ENCODE data around the gene TMCC2. TPM values are rescaled to one million over a fixed set of nuclear protein-coding genes. Genes with fewer than 3 reads are reported as not detected.

The TMCC2 gene
- total RNA-seq, 1 donor from 2014 or later: 4.4 TPM

DNA sequence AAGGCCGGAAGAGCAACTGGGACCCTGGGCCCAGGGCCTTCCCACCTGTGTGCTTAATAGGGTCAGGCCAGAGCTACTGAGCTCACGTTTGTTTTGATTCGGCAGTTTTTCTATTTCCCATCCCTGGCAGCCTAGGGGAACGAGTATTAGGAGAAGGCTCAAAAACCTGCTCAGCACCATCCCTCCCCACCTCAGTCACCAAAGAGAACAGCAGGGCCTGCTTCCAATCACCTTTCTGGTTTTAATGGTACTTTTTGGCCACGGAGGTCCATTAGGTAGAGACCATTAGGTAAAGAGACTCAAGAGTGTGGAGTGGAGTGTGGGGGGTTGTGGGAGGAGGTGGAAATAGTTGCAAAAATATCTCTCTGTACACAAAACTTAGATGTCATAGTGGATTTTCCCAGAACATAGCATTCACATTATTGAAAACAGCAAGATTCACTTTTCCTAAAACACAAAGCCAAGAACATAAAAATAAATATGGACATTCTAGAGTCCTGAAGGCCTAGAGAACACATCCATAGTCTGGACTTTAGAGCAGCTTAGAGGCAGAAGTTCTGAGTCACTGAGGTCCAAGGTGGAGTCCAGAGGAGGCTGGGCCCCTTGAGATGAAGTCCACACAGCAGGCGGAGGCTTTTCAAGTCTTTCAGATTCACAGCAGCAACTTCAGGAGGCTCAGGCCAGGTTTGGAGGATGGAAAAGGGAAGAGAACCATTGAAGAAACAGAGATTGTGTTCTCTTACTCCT, 74.3 kb downstream of the TMCC2 start:
- no peak for DNase-seq (ENCODE audit: low read depth)

GRCh38 chr1:205303247-205303888, 75.6 kb downstream of the TMCC2 start:
- no peak for DNase-seq (ENCODE audit: low read depth)

GRCh38 chr1:205304046-205304694, 76.4 kb downstream of the TMCC2 start:
- DNase-seq (ENCODE audit: low read depth): no peak

- no peak for DNase-seq (ENCODE audit: low read depth)
These were observed 76.9 kb downstream of the TMCC2 start for GRCh38 chr1:205304695-205305070.

DNA sequence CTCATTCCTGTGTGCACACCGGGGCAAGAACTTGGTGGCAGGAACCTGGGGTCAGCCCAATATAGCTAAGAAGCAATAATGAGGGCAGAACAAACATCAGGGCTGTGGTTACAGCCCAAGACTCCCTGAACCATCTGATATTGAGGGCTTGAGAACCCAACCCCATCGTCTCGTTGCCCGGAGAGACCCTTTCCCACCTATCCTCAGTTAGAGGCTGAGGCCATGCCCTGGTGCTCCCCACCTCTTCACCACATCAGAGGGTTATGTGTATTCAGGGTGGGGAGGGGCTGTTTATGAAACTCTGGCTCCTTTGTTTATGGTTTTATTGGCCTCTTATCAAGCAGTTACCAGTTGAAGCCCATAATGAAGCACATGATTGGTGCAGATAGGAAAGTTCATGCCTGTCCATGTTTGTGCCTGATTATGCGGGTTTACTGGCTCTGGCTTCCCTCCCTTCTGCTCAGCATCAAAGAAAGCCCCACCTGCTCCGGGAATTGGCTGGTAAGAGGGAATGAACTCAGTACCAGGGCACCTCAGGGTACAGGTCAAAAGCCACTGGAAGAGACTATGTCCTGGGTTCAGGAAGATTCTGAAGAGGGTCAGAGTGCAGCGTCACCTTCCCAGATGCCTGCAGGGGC, 79.3 kb downstream of the TMCC2 start:
- DNase-seq (ENCODE audit: low read depth): no peak

- DNase-seq (ENCODE audit: low read depth): no peak
These were observed 82.0 kb downstream of the TMCC2 start for GRCh38 chr1:205309741-205310140.

- no peak for DNase-seq (ENCODE audit: low read depth)
These were observed 83.4 kb downstream of the TMCC2 start for GRCh38 chr1:205310976-205311704.

DNA sequence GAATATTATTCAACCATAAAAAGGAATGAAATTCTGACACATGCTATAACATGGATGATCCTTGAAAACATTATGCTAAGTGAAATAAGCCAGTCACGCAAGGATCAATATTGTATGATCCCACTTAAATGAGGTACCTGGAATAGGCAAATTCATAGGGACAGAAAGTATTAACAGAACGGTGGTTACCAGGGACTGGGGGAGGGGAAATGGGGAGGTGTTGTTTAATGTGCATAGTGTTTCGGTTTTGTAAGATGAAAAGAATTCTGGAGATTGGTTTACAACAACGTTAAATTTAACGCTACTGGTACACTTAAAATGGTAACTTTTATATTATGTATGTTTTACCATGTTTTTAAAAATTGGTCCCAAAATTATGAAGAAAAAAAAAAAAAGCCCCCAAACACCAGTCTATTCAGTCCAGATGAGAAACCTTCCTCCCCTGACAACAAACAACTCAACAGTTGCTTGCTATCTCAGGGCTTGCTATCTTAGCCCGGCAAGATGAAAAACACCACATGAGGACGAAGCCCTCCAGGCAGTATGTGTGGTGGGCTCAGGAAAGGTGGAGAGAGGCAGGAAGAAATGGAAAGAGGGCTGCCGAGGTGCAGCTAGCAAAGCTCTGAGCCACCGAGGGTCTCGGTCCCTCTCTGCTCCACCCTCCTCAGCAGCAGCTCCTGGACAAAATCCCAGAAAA, 85.3 kb downstream of the TMCC2 start:
- no peak for DNase-seq (ENCODE audit: low read depth)

DNA sequence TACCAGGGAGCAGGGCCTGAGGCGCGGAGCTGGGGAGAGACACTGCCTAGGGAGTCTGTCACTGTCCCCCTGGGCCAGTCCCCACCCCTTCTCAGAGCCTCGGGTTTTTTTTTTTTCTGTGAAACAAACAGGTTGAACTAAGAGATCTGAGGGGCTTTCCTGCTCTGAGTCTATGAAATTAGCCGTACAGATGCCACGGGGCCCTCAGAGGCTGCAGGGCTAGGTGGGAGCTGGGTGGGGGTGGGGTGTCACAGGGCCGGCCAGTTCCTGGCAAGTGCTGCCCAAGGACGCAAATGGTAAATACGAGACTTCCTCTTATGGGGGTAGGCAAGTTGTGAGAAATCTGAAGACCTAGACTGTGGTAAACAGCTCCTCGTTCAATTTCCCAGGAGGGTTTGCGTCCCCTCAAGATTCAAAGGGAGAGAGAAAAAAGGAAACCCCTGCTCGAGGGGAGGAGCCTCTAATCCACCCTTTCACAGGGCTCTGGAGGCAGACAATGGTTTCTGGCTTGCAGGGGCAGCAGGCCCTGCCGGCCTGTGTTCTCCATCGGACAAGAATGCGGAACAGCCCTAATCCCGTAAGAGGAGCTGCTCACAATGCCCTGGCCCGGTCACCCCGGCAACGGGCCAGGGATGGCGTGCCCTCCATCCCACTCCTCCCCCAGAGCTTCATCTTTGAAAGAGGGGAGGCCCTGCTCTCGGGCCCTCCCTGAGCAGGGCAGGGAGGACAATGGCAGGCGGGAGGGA, 86.0 kb downstream of the TMCC2 start:
- no peak for DNase-seq (ENCODE audit: low read depth)

- DNase-seq (ENCODE audit: low read depth): no peak
These were observed 87.4 kb downstream of the TMCC2 start for GRCh38 chr1:205315008-205315618.

DNA sequence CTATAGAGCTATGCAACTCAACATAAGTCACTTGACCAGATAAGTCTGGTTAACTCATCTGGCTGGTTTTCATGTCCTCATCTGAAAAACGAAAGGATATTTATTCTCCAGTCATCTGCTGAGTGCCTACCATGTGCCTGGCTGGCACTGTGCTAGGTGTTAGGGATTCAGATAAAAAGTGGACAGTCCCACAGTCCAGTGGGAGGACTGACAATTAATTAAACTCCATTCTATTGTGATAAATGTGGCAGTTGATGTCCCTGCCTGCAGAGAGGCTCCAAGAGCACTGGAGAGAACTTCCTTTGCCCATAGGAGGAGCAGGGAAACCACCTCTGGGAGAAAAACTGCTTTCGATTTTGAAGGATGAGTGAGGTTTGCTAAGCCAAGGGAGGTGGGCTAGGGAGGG, 88.4 kb downstream of the TMCC2 start:
- no peak for DNase-seq (ENCODE audit: low read depth)

DNA sequence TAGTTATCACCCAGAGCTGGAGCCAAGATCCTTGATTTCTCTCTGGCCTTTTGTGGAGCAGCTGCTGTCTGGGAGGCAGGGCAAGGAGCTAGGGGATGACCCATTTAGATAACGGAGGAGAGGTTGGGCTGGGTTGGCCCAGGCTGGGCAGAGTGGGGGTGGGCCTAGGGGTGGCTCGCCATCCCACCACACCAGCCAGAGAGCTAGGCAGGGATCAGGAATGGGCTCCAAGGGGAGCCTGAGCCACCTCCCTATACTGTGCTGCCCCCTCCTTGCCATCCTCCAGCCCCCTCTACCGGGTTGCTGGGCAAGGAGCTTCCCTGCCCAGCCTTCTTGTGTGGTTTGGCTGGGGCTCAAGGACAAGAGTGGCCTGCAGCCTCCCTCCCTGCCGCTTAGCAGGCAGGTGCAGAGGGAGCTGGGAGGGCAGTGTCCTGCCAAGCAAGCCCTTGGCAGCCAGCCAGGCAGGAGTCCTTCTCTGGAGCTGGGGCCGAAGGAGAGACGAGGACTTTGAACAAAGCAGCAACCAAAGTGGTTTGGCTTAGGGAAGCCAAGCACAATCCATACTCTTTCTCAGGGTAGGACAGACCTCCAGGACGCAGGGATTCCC, 89.7 kb downstream of the TMCC2 start:
- DNase-seq (ENCODE audit: low read depth): peak; percentile 85

DNA sequence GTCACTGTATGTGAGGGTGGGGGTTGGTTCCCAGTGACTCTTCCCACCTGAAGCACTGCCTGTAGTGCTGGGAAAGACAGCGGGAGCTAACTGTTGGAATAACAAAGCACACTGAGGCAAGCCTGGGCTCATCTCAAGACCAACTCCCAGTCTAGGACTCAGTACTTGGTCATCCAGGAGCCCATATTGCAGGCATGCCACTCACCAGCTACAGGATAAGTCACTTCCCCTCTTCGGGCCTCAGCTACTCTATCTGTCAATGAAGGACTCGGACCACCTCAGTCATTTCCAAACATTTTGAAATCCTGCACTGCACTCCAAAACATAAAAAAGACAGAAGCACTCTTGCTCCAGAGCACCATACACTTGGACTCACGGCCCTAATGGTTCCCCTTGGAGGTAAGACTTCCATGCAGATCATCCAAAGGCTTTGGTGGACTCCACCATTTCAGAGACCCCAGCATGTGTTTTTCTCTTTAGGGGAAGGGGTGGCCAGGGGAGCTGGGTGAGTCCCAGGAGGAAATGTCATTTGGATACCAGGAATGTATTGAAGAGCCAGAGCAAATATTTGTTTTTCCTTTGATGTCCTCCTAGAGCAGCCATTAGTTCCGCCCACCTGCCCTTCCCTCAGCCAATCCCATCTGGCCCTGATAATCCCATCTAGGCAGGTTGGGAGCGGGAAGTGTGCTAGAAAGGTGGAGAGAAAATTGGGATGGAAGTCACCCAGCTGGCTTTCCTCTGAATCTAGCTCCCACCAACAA, 90.7 kb downstream of the TMCC2 start:
- DNase-seq (ENCODE audit: low read depth): no peak

GRCh38 chr1:205319081-205320018, 91.6 kb downstream of the TMCC2 start:
- DNase-seq (ENCODE audit: low read depth): peak; percentile 88

DNA sequence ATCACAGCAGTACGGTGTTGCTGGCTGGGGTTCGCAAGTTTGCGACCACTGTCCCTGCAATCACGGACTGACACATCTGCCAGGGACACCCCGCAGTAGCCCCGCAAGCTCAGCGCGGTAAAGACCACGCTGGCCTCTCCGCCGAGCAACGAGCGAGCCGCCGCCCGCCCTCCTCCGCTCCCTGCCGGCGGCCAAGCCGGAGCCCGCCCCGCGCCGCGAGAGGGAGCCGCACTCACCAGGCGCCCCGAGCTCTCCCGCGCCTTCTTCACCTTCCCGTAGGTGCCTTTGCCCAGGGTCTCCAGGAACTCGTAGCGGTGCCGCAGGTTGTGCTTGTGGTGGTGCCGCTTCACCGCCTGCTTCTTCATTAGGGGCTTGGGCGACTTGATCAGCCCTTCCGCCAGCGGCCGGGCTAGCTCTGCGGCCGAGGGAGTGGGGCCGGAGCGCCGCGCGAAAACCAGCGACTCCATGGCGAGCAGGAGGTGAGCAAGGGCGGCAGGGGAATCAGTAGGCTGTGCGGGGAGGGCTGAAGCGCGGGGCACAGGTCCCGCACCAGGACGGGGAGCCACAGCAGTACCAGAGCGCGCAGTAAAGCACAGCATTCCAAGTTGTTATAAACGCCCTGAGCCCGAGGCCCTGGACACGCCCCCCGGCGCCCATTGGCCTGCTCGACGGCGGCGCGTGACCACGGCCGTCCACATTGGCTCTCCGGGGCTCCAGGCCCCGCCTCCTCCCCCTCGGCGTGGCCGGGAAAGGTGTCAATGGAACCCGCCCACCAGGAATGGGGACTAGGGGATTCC, 93.6 kb downstream of the TMCC2 start, which contains the start of gene NUAK2:
NUAK2 (minus strand) TSS at position 584 of the 797 bp plus-strand sequence; CDS start at position 467, 117 bp downstream.
- peak; percentile 79 for DNase-seq (ENCODE audit: low read depth)

DNA sequence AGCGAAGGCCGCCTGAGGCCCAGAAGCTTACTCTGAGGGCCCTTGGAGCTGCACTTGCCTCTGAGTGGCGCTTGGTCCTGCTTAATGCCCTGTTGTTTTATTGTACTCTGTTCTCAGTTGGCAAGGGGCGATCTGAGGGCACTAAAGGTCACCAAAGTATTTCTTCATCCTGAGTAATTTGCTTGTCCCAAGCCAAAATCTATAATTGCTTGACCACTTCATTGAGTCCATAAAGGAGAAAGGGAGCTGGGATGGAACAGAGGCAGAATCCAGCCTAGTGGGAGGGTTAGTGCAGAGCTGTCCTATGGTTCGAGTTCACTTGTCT, 94.2 kb downstream of the TMCC2 start:
- no peak for DNase-seq (ENCODE audit: low read depth)
